Uterus (tissue), 4 donors: ENCODE results near the gene IGSF3. TPM values are rescaled to one million over a fixed set of nuclear protein-coding genes. Genes with fewer than 3 reads are reported as not detected.

Source experiments
- DNase-seq, 2 donors: peaks; one replicate each; pipeline ENCODE4 v3.0.0-alpha.2; 2019 to 2020
- H3K27ac ChIP-seq, 2 donors: fragments of 200-600 bp; sonication (generic); 1 replicate in 1 of 2; 2 replicates in 1 of 2; pipeline ENCODE4 v1.5.1; 2016 to 2018
- H3K27me3 ChIP-seq, 2 donors: fragments of 200-600 bp; sonication (generic); one replicate each; pipeline ENCODE4 v1.5.1; 2018 to 2019; ENCODE audit warnings: control low read depth in 1 of 2
- H3K36me3 ChIP-seq, 2 donors: fragments of 200-600 bp; sonication (generic); one replicate each; pipeline ENCODE4 v1.5.1; 2019; ENCODE audit warnings: control low read depth in 1 of 2
- H3K4me1 ChIP-seq, 2 donors: fragments of 200-600 bp; sonication (generic); one replicate each; pipeline ENCODE4 v1.5.1; 2018 to 2019; ENCODE audit warnings: control low read depth in 1 of 2
- H3K4me3 ChIP-seq, 2 donors: fragments of 200-600 bp; sonication (generic); 1 replicate in 1 of 2; 2 replicates in 1 of 2; pipeline ENCODE4 v1.5.1; 2018 to 2019; ENCODE audit warnings: mild to moderate bottlenecking in 1 of 2
- H3K9me3 ChIP-seq, 2 donors: fragments of 200-600 bp; sonication (generic); one replicate each; pipeline ENCODE4 v1.5.1; 2019; ENCODE audit warnings: control low read depth in 1 of 2
- CTCF ChIP-seq, 4 experiments: fragments of 200-600 bp in 2 of 4; fragments of 450-650 bp in 2 of 4; sonication (generic) in 2 of 4; IDR thresholded peaks; one replicate each; pipeline ENCODE4 v1.5.1; 2016 to 2019; ENCODE audit warnings: antibody characterized with exemption in 4 of 4, mild to moderate bottlenecking in 2 of 4, moderate library complexity in 1 of 4
- POLR2A ChIP-seq, 2 donors: fragments of 450-650 bp; IDR thresholded peaks; one replicate each; pipeline ENCODE4 v1.6.1; 2016; ENCODE audit warnings: antibody characterized with exemption in 2 of 2, mild to moderate bottlenecking in 1 of 2, moderate library complexity in 1 of 2
- intact Hi-C: fragments of 100-400 bp; cut with DNase I; formaldehyde crosslinking; loops from one replicate; pipeline ENCODE4 v1.15.1; 2023; ENCODE audit warnings: low total_unique reads
- microRNA counts, 2 donors: library from miRNA; unstranded; fragments of <30 nt; microRNA quantifications; one replicate each; lab custom pipeline; 2016 to 2017
- microRNA-seq: library from miRNA; unstranded; fragments of <30 nt; microRNA quantifications from one replicate; pipeline ENCODE4, GENCODE V29; 2016; ENCODE audit warnings: borderline microRNAs expressed, borderline replicate concordance
- small RNA-seq: library from RNA; depleted of rRNA; stranded (forward); fragments of <200 nt; gene quantifications from one replicate; pipeline ENCODE3, GENCODE V24; 2016
- total RNA-seq, 4 donors: library from RNA; depleted of rRNA in 3 of 4; stranded (reverse); fragments of >200 nt in 3 of 4; gene quantifications; one replicate each; pipeline versions ENCODE4 v1.1.0 to v1.2.4, GENCODE V29; 2014 to 2023
- donor health status: DM: yes; HTN: yes; CAD: no.

IGSF3 gene
- total RNA-seq, 4 donors from 2014 or later = 3.8 to 35.6 (median 8.4) TPM

- no peak for DNase-seq
- H3K27me3 ChIP-seq = no peaks in the 10 kb centered on the region
- no peak overlapping the region for H3K27ac ChIP-seq
- intact Hi-C loops = no loop called here
- no peaks in the 10 kb centered on the region for H3K36me3 ChIP-seq
- H3K4me1 ChIP-seq = no peaks in the 10 kb centered on the region
- no peaks in the 10 kb centered on the region for H3K9me3 ChIP-seq
- H3K4me3 ChIP-seq = no peak overlapping the region
- TF ChIP-seq CTCF (IDR thresholded peaks at IDR 0.05) (no peak), POLR2A (IDR thresholded peaks at IDR 0.05) (no peak)
Measured at GRCh38 chr1:116529199-116529631, 138.3 kb downstream of the IGSF3 start.

GRCh38 chr1:116528329-116529083, 139.0 kb downstream of the IGSF3 start:
- Histone ChIP-seq H3K4me3 (no peak overlapping the region), H3K36me3 (no peaks in the 10 kb centered on the region), H3K4me1 (no peaks in the 10 kb centered on the region), H3K9me3 (no peaks in the 10 kb centered on the region), H3K27ac (no peak overlapping the region), H3K27me3 (no peaks in the 10 kb centered on the region)
- intact Hi-C loops = no loop called here
- no peak for TF ChIP-seq CTCF (IDR thresholded peaks at IDR 0.05)
- TF ChIP-seq POLR2A (IDR thresholded peaks at IDR 0.05) = no peak
- DNase-seq = no peak

GRCh38 chr1:116525440-116525839, 142.1 kb downstream of the IGSF3 start:
- H3K36me3 ChIP-seq = no peaks in the 10 kb centered on the region
- H3K4me3 ChIP-seq = no peak overlapping the region
- intact Hi-C loops = no loop called here
- no peaks in the 10 kb centered on the region for H3K27me3 ChIP-seq
- H3K9me3 ChIP-seq = no peaks in the 10 kb centered on the region
- no peak overlapping the region for H3K27ac ChIP-seq
- no peak for TF ChIP-seq POLR2A (IDR thresholded peaks at IDR 0.05)
- TF ChIP-seq CTCF (IDR thresholded peaks at IDR 0.05) = no peak
- DNase-seq = no peak
- H3K4me1 ChIP-seq = no peaks in the 10 kb centered on the region

MicroRNAs encoded within 50 kb of the gene (microRNA counts, 767-probe panel; counts per million panel counts)
- microRNA hsa-miR-320b (lab: Ali Mortazavi, UCI) (0 counts per million in 2 donors), microRNA hsa-miR-548ac (lab: Ali Mortazavi, UCI) (0 counts per million in 2 donors)

Small RNAs within 50 kb of the gene (microRNA-seq; reads per million reads assigned to microRNA genes)
- gene MIR320B1 = not detected
- gene MIR548AC = not detected

Small RNAs within 50 kb of the gene (small RNA-seq; reads per million reads assigned to genes)
- gene MIR320B1 (not detected), gene MIR548AC (not detected)

Other genes with a start within 250 kb of the IGSF3 start
- gene CD58, start 96.7 kb downstream of the IGSF3 start, total RNA-seq = 10 to 100 TPM; 22.3 to 79.7 (median 24.4) TPM
- 1 to 10 TPM in 2 of 4 donors, under 1 TPM in 1, not detected in 1; 0.35 to 1.2 (median 1.0) TPM for gene CD2, start 86.7 kb upstream of the IGSF3 start, total RNA-seq
- 100 to 1,000 TPM in 2 of 4 donors, 10 to 100 TPM in 2; 32.4 to 134 (median 88.8) TPM for gene PTGFRN, start 242.2 kb upstream of the IGSF3 start, total RNA-seq